ENCODE results near the gene STX8. TPM values are rescaled to one million over a fixed set of nuclear protein-coding genes. Genes with fewer than 3 reads are reported as not detected.

STX8 gene
- polyA plus RNA-seq, 1 experiment: 103 TPM

- CTCF ChIA-PET: interaction anchor here (1.2 kb wide), 1 partner anchor 59 kb away, joined by 3 read pairs; no protein-coding TSS in a partner anchor
Observed at GRCh38 chr17:9402590-9403199, 172.9 kb downstream of the STX8 start.

GRCh38 chr17:9401434-9401833 lies 174.2 kb downstream of the STX8 start:
- Histone ChIP-seq H3K27ac (ENCODE audit: low read depth, low read length) (no peak overlapping the region), H3K27me3 (ENCODE audit: control insufficient read depth, insufficient read depth, low read length) (no peaks in the 10 kb centered on the region), H3K4me3 (ENCODE audit: low read depth, low read length) (no peak overlapping the region), H3K9me3 (ENCODE audit: control insufficient read depth, insufficient read depth, low read length) (no peaks in the 10 kb centered on the region)
- peak; percentile 39 for DNase-seq (ENCODE audit: low read depth, low spot score)
- TF ChIP-seq CTCF (IDR thresholded peaks at IDR 0.05; ENCODE audit: low read depth, low read length): no peak
- ChIA-PET POLR2A (no interaction called here), CTCF (interaction anchor here (0.6 kb wide), 1 partner anchor 121 kb away, joined by 4 read pairs; no protein-coding TSS in a partner anchor)

More at GRCh38 chr17:9402590-9403199, 172.9 kb downstream of the STX8 start:
- H3K27ac ChIP-seq (ENCODE audit: low read depth, low read length): no peak overlapping the region
- POLR2A ChIA-PET: no interaction called here
- H3K27me3 ChIP-seq (ENCODE audit: control insufficient read depth, insufficient read depth, low read length): no peaks in the 10 kb centered on the region
- H3K4me3 ChIP-seq (ENCODE audit: low read depth, low read length): no peak overlapping the region
- H3K9me3 ChIP-seq (ENCODE audit: control insufficient read depth, insufficient read depth, low read length): no peaks in the 10 kb centered on the region
- DNase-seq (ENCODE audit: low read depth, low spot score): no peak
- TF ChIP-seq CTCF (IDR thresholded peaks at IDR 0.05; ENCODE audit: low read depth, low read length): peak; percentile 46

- TF ChIP-seq CTCF (IDR thresholded peaks at IDR 0.05; ENCODE audit: low read depth, low read length): 0 out of 2 replicates have a peak, but pooled peaks have one; percentile 17
- ChIA-PET POLR2A (no interaction called here), CTCF (interaction anchor here (1.2 kb wide), 1 partner anchor 187 kb away, joined by 4 read pairs; the partner anchor contains the start of gene CFAP52)
- Histone ChIP-seq H3K4me3 (ENCODE audit: low read depth, low read length) (no peak overlapping the region), H3K27me3 (ENCODE audit: control insufficient read depth, insufficient read depth, low read length) (no peaks in the 10 kb centered on the region), H3K27ac (ENCODE audit: low read depth, low read length) (no peak overlapping the region), H3K9me3 (ENCODE audit: control insufficient read depth, insufficient read depth, low read length) (no peaks in the 10 kb centered on the region)
- DNase-seq (ENCODE audit: low read depth, low spot score): peak; percentile 77
Observed at GRCh38 chr17:9389111-9389527, 186.5 kb downstream of the STX8 start.

GRCh38 chr17:9386401-9386800 lies 189.2 kb downstream of the STX8 start:
- POLR2A ChIA-PET: no interaction called here
- CTCF ChIA-PET: no interaction called here
- DNase-seq (ENCODE audit: low read depth, low spot score): no peak
- Histone ChIP-seq H3K27me3 (ENCODE audit: control insufficient read depth, insufficient read depth, low read length) (no peaks in the 10 kb centered on the region), H3K27ac (ENCODE audit: low read depth, low read length) (no peak overlapping the region), H3K9me3 (ENCODE audit: control insufficient read depth, insufficient read depth, low read length) (no peaks in the 10 kb centered on the region), H3K4me3 (ENCODE audit: low read depth, low read length) (no peak overlapping the region)
- TF ChIP-seq CTCF (IDR thresholded peaks at IDR 0.05; ENCODE audit: low read depth, low read length): no peak

GRCh38 chr17:9383826-9384225 lies 191.8 kb downstream of the STX8 start:
- ChIA-PET CTCF (interaction anchor here (0.6 kb wide), 1 partner anchor 77 kb away, joined by 4 read pairs; no protein-coding TSS in a partner anchor), POLR2A (no interaction called here)
- DNase-seq (ENCODE audit: low read depth, low spot score): no peak
- TF ChIP-seq CTCF (IDR thresholded peaks at IDR 0.05; ENCODE audit: low read depth, low read length): no peak
- no peak overlapping the region for H3K4me3 ChIP-seq (ENCODE audit: low read depth, low read length)
- H3K27me3 ChIP-seq (ENCODE audit: control insufficient read depth, insufficient read depth, low read length): no peaks in the 10 kb centered on the region
- no peak overlapping the region for H3K27ac ChIP-seq (ENCODE audit: low read depth, low read length)
- no peaks in the 10 kb centered on the region for H3K9me3 ChIP-seq (ENCODE audit: control insufficient read depth, insufficient read depth, low read length)
